H1 (cell line): ENCODE data around the gene MEGF9. TPM values are rescaled to one million over a fixed set of nuclear protein-coding genes. Genes with fewer than 3 reads are reported as not detected.

Experiments
- CTCF ChIA-PET: fragments of 300-600 bp; sonication (Branson Sonifier 250); formaldehyde crosslinking; loops from one replicate; lab custom pipeline; 2021; ENCODE audit not compliant: partially characterized antibody; lab: Charles Lee
- POLR2A ChIA-PET: fragments of 300-600 bp; sonication (Branson Sonifier 250); formaldehyde crosslinking; loops from one replicate; lab custom pipeline; 2021; ENCODE audit warnings: inconsistent platforms; ENCODE audit not compliant: partially characterized antibody; lab: Charles Lee
- DNase-seq, 2 experiments: peaks; one replicate each; pipeline versions ENCODE4 v3.0.0 to v3.0.0-alpha.2; 2010 to 2022; ENCODE audit warnings: low spot score in 2 of 2, low read depth in 1 of 2, mixed read lengths in 1 of 2
- FAIRE-seq: peaks from 2 replicates; lab custom pipeline; 2011; peaks lifted over from hg19 to GRCh38; lab: Jason Lieb, UNC
- H2AFZ ChIP-seq: 2 replicates; pipeline ENCODE4 v1.8.1; 2012; ENCODE audit warnings: low read length, inconsistent platforms
- H2AK5ac ChIP-seq: 2 replicates; pipeline ENCODE4 v1.6.1; 2013; ENCODE audit warnings: low read depth, low read length
- H2BK120ac ChIP-seq: replicated peaks from 2 replicates; pipeline ENCODE3; 2013; ENCODE audit warnings: low read depth, low read length, inconsistent platforms
- H2BK12ac ChIP-seq: 2 replicates; pipeline ENCODE4 v1.6.1; 2013; ENCODE audit warnings: low read depth, low read length
- H2BK15ac ChIP-seq: 2 replicates; pipeline ENCODE4 v1.6.1; 2013; ENCODE audit warnings: low read length
- H2BK20ac ChIP-seq: 2 replicates; pipeline ENCODE4 v1.6.1; 2013; ENCODE audit warnings: low read length
- H2BK5ac ChIP-seq: 2 replicates; pipeline ENCODE4 v1.6.1; 2013; ENCODE audit warnings: low read depth, low read length
- H3K14ac ChIP-seq: 2 replicates; pipeline ENCODE4 v1.6.1; 2013; ENCODE audit warnings: inconsistent platforms; ENCODE audit not compliant: insufficient read length
- H3K18ac ChIP-seq: 2 replicates; pipeline ENCODE4 v1.6.1; 2013; ENCODE audit warnings: low read length; ENCODE audit errors: extremely low read depth
- H3K23ac ChIP-seq: 2 replicates; pipeline ENCODE4 v1.6.1; 2013; ENCODE audit warnings: inconsistent platforms; ENCODE audit not compliant: insufficient read length
- H3K23me2 ChIP-seq: 2 replicates; pipeline ENCODE4 v1.6.1; 2013; ENCODE audit warnings: low read depth, low read length
- H3K27ac ChIP-seq: 2 replicates; pipeline ENCODE4 v1.6.1; 2011; ENCODE audit warnings: low read depth, low read length, inconsistent platforms
- H3K27me3 ChIP-seq, 4 experiments: replicated peaks in 1 of 4; 1 replicate in 1 of 4; 2 replicates in 3 of 4; pipeline versions ENCODE4 v1.6.1 to v1.8.1; 2011 to 2013; ENCODE audit warnings: low read length in 3 of 4, mild to moderate bottlenecking in 3 of 4, inconsistent platforms in 2 of 4, mixed read lengths in 2 of 4, moderate library complexity in 1 of 4; ENCODE audit not compliant: control insufficient read depth in 3 of 4, insufficient read depth in 3 of 4; ENCODE audit errors: extremely low read depth in 1 of 4
- H3K36me3 ChIP-seq, 4 experiments: 2 replicates each; pipeline versions ENCODE4 v1.6.1 to v1.8.1; 2011 to 2013; ENCODE audit warnings: mild to moderate bottlenecking in 4 of 4, low read length in 3 of 4, moderate library complexity in 2 of 4, control low read depth in 1 of 4, inconsistent platforms in 1 of 4; ENCODE audit not compliant: insufficient read depth in 4 of 4, control insufficient read depth in 2 of 4
- H3K4ac ChIP-seq: replicated peaks from 2 replicates; pipeline ENCODE3; 2013; ENCODE audit warnings: low read length, low read depth, mixed read lengths, inconsistent platforms; ENCODE audit not compliant: insufficient read length
- H3K4me1 ChIP-seq, 4 experiments: replicated peaks in 1 of 4; 1 replicate in 1 of 4; 2 replicates in 3 of 4; pipeline versions ENCODE4 v1.6.1 to v1.8.1; 2011 to 2013; ENCODE audit warnings: low read length in 3 of 4, inconsistent platforms in 2 of 4, mixed read lengths in 1 of 4; ENCODE audit not compliant: insufficient read depth in 4 of 4, control insufficient read depth in 3 of 4
- H3K4me2 ChIP-seq, 2 experiments: 2 replicates each; pipeline versions ENCODE4 v1.6.1 to v1.8.1; 2011 to 2013; ENCODE audit warnings: low read depth in 2 of 2, low read length in 2 of 2, control low read depth in 1 of 2, inconsistent platforms in 1 of 2, mild to moderate bottlenecking in 1 of 2; ENCODE audit not compliant: insufficient read depth in 1 of 2
- H3K4me3 ChIP-seq, 4 experiments: fragments of 200-600, 300-600 bp in 1 of 4; sonication (generic), shearing (Covaris generic), sonication (Bioruptor Twin) in 1 of 4; 2 replicates each; pipeline versions ENCODE4 v1.5.1 to v1.8.1; 2011 to 2016; ENCODE audit warnings: low read length in 4 of 4, low read depth in 3 of 4, control low read depth in 2 of 4, inconsistent platforms in 2 of 4, mild to moderate bottlenecking in 2 of 4, mixed read lengths in 1 of 4, moderate library complexity in 1 of 4; ENCODE audit not compliant: insufficient read depth in 2 of 4; ENCODE audit errors: extremely low read depth in 1 of 4
- H3K56ac ChIP-seq: replicated peaks from 2 replicates; pipeline ENCODE3; 2013; ENCODE audit warnings: low read depth, mild to moderate bottlenecking, mixed read lengths, low read length, inconsistent platforms; ENCODE audit not compliant: insufficient read length
- H3K79me1 ChIP-seq: 2 replicates; pipeline ENCODE4 v1.6.1; 2013; ENCODE audit warnings: low read depth, low read length, control low read depth
- H3K79me2 ChIP-seq, 2 experiments: 2 replicates each; pipeline versions ENCODE4 v1.6.1 to v1.8.1; 2012 to 2013; ENCODE audit warnings: low read length in 2 of 2, mild to moderate bottlenecking in 2 of 2, inconsistent platforms in 1 of 2; ENCODE audit not compliant: insufficient read depth in 2 of 2, control insufficient read depth in 1 of 2
- H3K9ac ChIP-seq, 4 experiments: replicated peaks in 1 of 4; 1 replicate in 1 of 4; 2 replicates in 3 of 4; pipeline versions ENCODE4 v1.6.1 to v1.8.1; 2011 to 2013; ENCODE audit warnings: low read depth in 3 of 4, low read length in 3 of 4, control low read depth in 2 of 4, mild to moderate bottlenecking in 2 of 4, moderate library complexity in 2 of 4, inconsistent platforms in 1 of 4; ENCODE audit errors: extremely low read depth in 1 of 4
- H3K9me3 ChIP-seq, 2 experiments: 2 replicates each; pipeline versions ENCODE4 v1.6.1 to v1.8.1; 2012 to 2013; ENCODE audit warnings: mild to moderate bottlenecking in 2 of 2, moderate library complexity in 2 of 2, control low read depth in 1 of 2, inconsistent platforms in 1 of 2, low read depth in 1 of 2, low read length in 1 of 2, mixed read lengths in 1 of 2; ENCODE audit not compliant: insufficient read depth in 2 of 2
- H4K20me1 ChIP-seq, 2 experiments: replicated peaks in 1 of 2; 2 replicates each; pipeline versions ENCODE3 to v1.8.1; 2011 to 2013; ENCODE audit warnings: inconsistent platforms in 2 of 2, low read length in 2 of 2, mild to moderate bottlenecking in 1 of 2; ENCODE audit not compliant: insufficient read depth in 2 of 2, control insufficient read depth in 1 of 2
- H4K5ac ChIP-seq: 2 replicates; pipeline ENCODE4 v1.6.1; 2013; ENCODE audit warnings: low read length, low read depth, mixed read lengths, inconsistent platforms; ENCODE audit not compliant: insufficient read length
- H4K8ac ChIP-seq: 2 replicates; pipeline ENCODE4 v1.8.0; 2013; ENCODE audit warnings: mild to moderate bottlenecking, moderate library complexity, low read length, inconsistent platforms; ENCODE audit not compliant: insufficient read depth; ENCODE audit errors: extremely low read depth
- H4K91ac ChIP-seq: replicated peaks from 2 replicates; pipeline ENCODE3; 2013; ENCODE audit warnings: low read length, mixed read lengths, inconsistent platforms; ENCODE audit not compliant: insufficient read length
- ASH2L ChIP-seq: fragments of 200-600, 300-600 bp; sonication (generic); IDR thresholded peaks from one replicate; pipeline ENCODE4 v1.7.1; 2017; ENCODE audit warnings: low read length
- BACH1 ChIP-seq: IDR thresholded peaks from 2 replicates; pipeline ENCODE4 v1.6.1; 2012; ENCODE audit warnings: low read length, improper control_type of control experiment
- BCL11A ChIP-seq, 2 experiments: IDR thresholded peaks; one replicate each; pipeline ENCODE4 v1.6.1; 2011; ENCODE audit warnings: low read depth in 2 of 2, low read length in 2 of 2, mild to moderate bottlenecking in 2 of 2
- CHD2 ChIP-seq: IDR thresholded peaks from 2 replicates; pipeline ENCODE4 v1.6.1; 2012; ENCODE audit warnings: low read length, improper control_type of control experiment
- CTBP2 ChIP-seq: IDR thresholded peaks from 2 replicates; pipeline ENCODE4 v1.7.0; 2011; ENCODE audit warnings: borderline replicate concordance, mild to moderate bottlenecking, moderate library complexity, mixed read lengths, low read length; ENCODE audit not compliant: insufficient read depth, insufficient read length
- PHF8 ChIP-seq: fragments of 200-600 bp; sonication (generic); conservative IDR thresholded peaks from 2 replicates; pipeline ENCODE4 v1.7.1; 2012; ENCODE audit warnings: low read depth, mild to moderate bottlenecking, inconsistent platforms, low read length, moderate library complexity
- POLR2A ChIP-seq, 2 experiments: IDR thresholded peaks; 1 replicate in 1 of 2; 2 replicates in 1 of 2; pipeline ENCODE4 v1.6.1; 2011; ENCODE audit warnings: low read depth in 2 of 2, low read length in 2 of 2, mild to moderate bottlenecking in 2 of 2; ENCODE audit errors: control extremely low read depth in 1 of 2
- RNF2 ChIP-seq: fragments of 200-900, 300-1000 bp; sonication (generic); IDR thresholded peaks from 2 replicates; pipeline ENCODE4 v1.7.1; 2016; ENCODE audit warnings: borderline replicate concordance, low read depth, mild to moderate bottlenecking, antibody characterized with exemption, low read length; ENCODE audit not compliant: poor library complexity, severe bottlenecking; ENCODE audit errors: missing control alignments
- RXRA ChIP-seq: IDR thresholded peaks from 2 replicates; pipeline ENCODE4 v1.6.1; 2011; ENCODE audit warnings: low read depth, mild to moderate bottlenecking, low read length, moderate library complexity; ENCODE audit not compliant: insufficient read depth
- SP4 ChIP-seq: IDR thresholded peaks from 2 replicates; pipeline ENCODE4 v1.6.1; 2012; ENCODE audit warnings: low read length, inconsistent platforms
- TAF7 ChIP-seq: optimal IDR thresholded peaks from 2 replicates; pipeline ENCODE3; 2011; ENCODE audit warnings: low read depth, mild to moderate bottlenecking, inconsistent platforms, low read length, moderate library complexity, borderline replicate concordance
- TBP ChIP-seq: IDR thresholded peaks from 2 replicates; pipeline ENCODE4 v1.6.1; 2011; ENCODE audit warnings: low read depth, low read length, improper control_type of control experiment
- USF2 ChIP-seq: IDR thresholded peaks from 2 replicates; pipeline ENCODE4 v1.6.1; 2011; ENCODE audit warnings: low read length, improper control_type of control experiment
- WGBS, 2 experiments: shearing (Covaris generic) in 1 of 2; methylation state at CpG; one replicate each; pipeline versions ENCODE4 v1.1.6 to v1.1.7; 2013 to 2015; ENCODE audit warnings: low lambda C conversion rate in 2 of 2, mixed read lengths in 2 of 2, inconsistent platforms in 1 of 2, low coverage in 1 of 2, missing lambda C conversion rate in 1 of 2; ENCODE audit not compliant: insufficient replicate concordance in 2 of 2, insufficient coverage in 1 of 2, insufficient read length in 1 of 2; ENCODE audit errors: extremely low coverage in 1 of 2, missing lambda C conversion rate in 1 of 2; 5-methylcytosine and 5-hydroxymethylcytosine counted together
- polyA plus RNA-seq, 7 experiments: library from polyadenylated mRNA; depleted of rRNA in 3 of 7; stranded (reverse) in 5 of 7; unstranded in 2 of 7; fragments of >200 nt in 5 of 7; fragments of 200-250 nt in 2 of 7; gene quantifications; 1 replicate in 5 of 7; 2 replicates in 1 of 7; 4 replicates in 1 of 7; pipeline versions ENCODE4 v1.2.1 to v1.2.3, GENCODE V29; 2011 to 2013; ENCODE audit warnings: missing spikeins in 2 of 7, mixed read lengths in 2 of 7
- total RNA-seq: library from RNA; stranded (reverse); fragmentation: NEBNext Ultra II Directional; extraction: Animal tissue kit (Norgen Biotek cat#: 25700); gene quantifications from 2 replicates; pipeline ENCODE4 v1.2.1, GENCODE V29; 2021

Gene MEGF9
- total and polyA plus RNA-seq, 2 of the 8 experiments (the other 6 are each of a cell fraction or from before 2014, with no cell fraction given): 0.45 to 1.8 TPM

DNA sequence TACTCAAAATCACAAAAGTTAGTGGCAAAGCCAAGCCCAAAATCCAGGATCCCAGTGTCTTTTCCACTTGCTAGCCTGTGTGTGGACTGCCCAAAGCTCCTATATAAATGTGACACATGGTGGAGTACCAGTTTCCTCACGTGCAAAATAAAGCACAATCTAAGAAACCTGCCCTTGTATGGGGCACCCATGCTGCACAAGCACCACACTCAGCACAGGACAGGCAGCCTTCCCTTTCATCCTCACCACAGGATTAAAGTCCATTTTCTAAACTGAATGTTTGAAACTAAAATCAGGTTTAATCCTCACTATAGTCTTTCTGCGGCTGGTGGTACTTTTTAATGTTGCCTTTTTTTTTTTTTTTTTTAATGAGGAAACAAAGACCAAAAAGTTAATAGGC lies 139.8 kb downstream of the MEGF9 start:
- H3K4me1 ChIP-seq: peaks cover 0 to 8% (median 5%) of the 10 kb centered on the region in 4 experiments; a peak in 4 of 7 replicates
- H2BK20ac ChIP-seq: no peak overlapping the region
- no peak overlapping the region for H4K91ac ChIP-seq
- H3K27me3 ChIP-seq: no peaks in the 10 kb centered on the region
- 74% methylated on average over 2 of the region's 2 CpGs; no CpG with 5 or more reads in 1 of the 2 experiments for WGBS, 2 experiments
- no peak overlapping the region for H3K23ac ChIP-seq
- 0 out of 2 replicates have a peak, but pooled peaks cover 3% of the 10 kb centered on the region for H3K23me2 ChIP-seq
- peaks cover 10 to 70% of the 10 kb centered on the region in 2 experiments for H3K79me2 ChIP-seq
- no peak overlapping the region for H2AFZ ChIP-seq
- peaks cover 14 to 27% (median 22%) of the 10 kb centered on the region in 4 experiments; a peak in 7 of 8 replicates for H3K36me3 ChIP-seq
- H2AK5ac ChIP-seq: no peak overlapping the region
- peaks cover 3 to 12% of the 10 kb centered on the region in 2 experiments for H4K20me1 ChIP-seq
- peaks cover 24% of the 10 kb centered on the region for H3K79me1 ChIP-seq
- no peak overlapping the region for H2BK5ac ChIP-seq
- ChIA-PET POLR2A (interaction anchor here (0.9 kb wide), 1 partner anchor 10 kb away, joined by 3 read pairs; no protein-coding TSS in a partner anchor), CTCF (no interaction called here)
- no peak overlapping the region for H3K14ac ChIP-seq
- H3K18ac ChIP-seq: no peak overlapping the region
- no peak overlapping the region for H3K27ac ChIP-seq
- no peak overlapping the region for H4K5ac ChIP-seq
- FAIRE-seq: no peak
- no peak overlapping the region for H3K4me2 ChIP-seq
- no peak for DNase-seq
- H3K9me3 ChIP-seq: no peaks in the 10 kb centered on the region
- no peak overlapping the region for H3K56ac ChIP-seq
- no peak overlapping the region for H2BK15ac ChIP-seq
- no peak overlapping the region for H3K9ac ChIP-seq
- no peak overlapping the region for H3K4ac ChIP-seq
- no peak overlapping the region for H4K8ac ChIP-seq
- H3K4me3 ChIP-seq: no peak overlapping the region
- no peak overlapping the region for H2BK12ac ChIP-seq
- H2BK120ac ChIP-seq: no peak overlapping the region
- TF ChIP-seq RXRA: no peak
- TF ChIP-seq USF2: no peak
- TF ChIP-seq CTBP2: no peak
- TF ChIP-seq BACH1: no peak
- TF ChIP-seq POLR2A (IDR thresholded peaks at IDR 0.05; ENCODE audit: control extremely low read depth in 1 of 2, low read depth in 2 of 2, low read length in 2 of 2): no peak
- no peak for TF ChIP-seq BCL11A (IDR thresholded peaks at IDR 0.05; ENCODE audit: low read depth in 2 of 2, low read length in 2 of 2)
- no peak for TF ChIP-seq TBP
- no peak for TF ChIP-seq CHD2
- no peak for TF ChIP-seq PHF8
- no peak for TF ChIP-seq SP4
- TF ChIP-seq ASH2L: no peak
- TF ChIP-seq TAF7: no peak
- TF ChIP-seq RNF2: no peak
